Liver (tissue), 9 donors: Measurements from ENCODE around the gene MEGF10. TPM values are rescaled to one million over a fixed set of nuclear protein-coding genes. Genes with fewer than 3 reads are reported as not detected.

Experiments
- DNase-seq: peaks from one replicate; pipeline ENCODE4 v3.0.0-alpha.2; 2017; ENCODE audit warnings: low spot score
- H3K27ac ChIP-seq, 2 donors: one replicate each; pipeline ENCODE4 v1.7.0; 2013; ENCODE audit warnings: inconsistent platforms in 2 of 2, low read length in 2 of 2, control low read depth in 1 of 2, low read depth in 1 of 2, mild to moderate bottlenecking in 1 of 2
- H3K27me3 ChIP-seq, 4 donors: one replicate each; pipeline versions ENCODE4 v1.6.1 to v1.7.0; 2013; ENCODE audit warnings: low read length in 3 of 4, inconsistent platforms in 1 of 4, mild to moderate bottlenecking in 1 of 4, moderate library complexity in 1 of 4; ENCODE audit not compliant: control insufficient read depth in 4 of 4, insufficient read depth in 4 of 4
- H3K36me3 ChIP-seq, 4 donors: one replicate each; pipeline versions ENCODE4 v1.6.1 to v1.7.0; 2013; ENCODE audit warnings: low read length in 3 of 4, mild to moderate bottlenecking in 3 of 4, low read depth in 1 of 4, moderate library complexity in 1 of 4; ENCODE audit not compliant: control insufficient read depth in 4 of 4, insufficient read depth in 3 of 4
- H3K4me1 ChIP-seq, 4 donors: one replicate each; pipeline versions ENCODE4 v1.6.1 to v1.7.0; 2013; ENCODE audit warnings: low read length in 3 of 4, mild to moderate bottlenecking in 3 of 4, moderate library complexity in 1 of 4; ENCODE audit not compliant: control insufficient read depth in 4 of 4, insufficient read depth in 4 of 4
- H3K4me3 ChIP-seq, 3 donors: one replicate each; pipeline versions ENCODE4 v1.6.1 to v1.7.0; 2013; ENCODE audit warnings: low read length in 3 of 3, control low read depth in 1 of 3, low read depth in 1 of 3, mild to moderate bottlenecking in 1 of 3
- H3K9ac ChIP-seq, 2 donors: one replicate each; pipeline ENCODE4 v1.7.0; 2013; ENCODE audit warnings: low read length in 2 of 2, mild to moderate bottlenecking in 2 of 2, moderate library complexity in 2 of 2, control low read depth in 1 of 2, low read depth in 1 of 2
- H3K9me3 ChIP-seq, 4 donors: one replicate each; pipeline versions ENCODE4 v1.6.1 to v1.7.0; 2013; ENCODE audit warnings: low read length in 3 of 4; ENCODE audit not compliant: control insufficient read depth in 4 of 4
- EGR1 ChIP-seq, 2 donors: IDR thresholded peaks; 2 replicates each; pipeline ENCODE4 v1.6.1; 2016 to 2018; ENCODE audit warnings: antibody characterized with exemption in 2 of 2, low read depth in 2 of 2
- FOXA2 ChIP-seq: IDR thresholded peaks from 2 replicates; pipeline ENCODE4 v1.6.1; 2016; ENCODE audit warnings: antibody characterized with exemption
- GABPA ChIP-seq, 2 donors: IDR thresholded peaks in 1 of 2; conservative IDR thresholded peaks in 1 of 2; 2 replicates each; pipeline ENCODE4 v1.6.1; 2016; ENCODE audit warnings: antibody characterized with exemption in 2 of 2, mild to moderate bottlenecking in 1 of 2, moderate library complexity in 1 of 2
- HNF4G ChIP-seq: IDR thresholded peaks from 2 replicates; pipeline ENCODE4 v1.6.1; 2016; ENCODE audit warnings: antibody characterized with exemption
- JUND ChIP-seq, 2 donors: IDR thresholded peaks; 2 replicates each; pipeline ENCODE4 v1.6.1; 2016; ENCODE audit warnings: antibody characterized with exemption in 2 of 2
- NR2F2 ChIP-seq: IDR thresholded peaks from 2 replicates; pipeline ENCODE4 v1.6.1; 2016; ENCODE audit warnings: antibody characterized with exemption
- RAD21 ChIP-seq, 2 donors: IDR thresholded peaks; 2 replicates each; pipeline ENCODE4 v1.6.1; 2016; ENCODE audit warnings: antibody characterized with exemption in 2 of 2, mild to moderate bottlenecking in 2 of 2
- RXRA ChIP-seq, 2 donors: IDR thresholded peaks; 2 replicates each; pipeline ENCODE4 v1.6.1; 2017 to 2018; ENCODE audit warnings: antibody characterized with exemption in 2 of 2, mild to moderate bottlenecking in 1 of 2
- SP1 ChIP-seq: IDR thresholded peaks from 2 replicates; pipeline ENCODE4 v1.6.1; 2018; ENCODE audit warnings: antibody characterized with exemption, mild to moderate bottlenecking
- TAF1 ChIP-seq: conservative IDR thresholded peaks from 2 replicates; pipeline ENCODE4 v1.6.1; 2016; ENCODE audit warnings: antibody characterized with exemption, mild to moderate bottlenecking
- YY1 ChIP-seq: IDR thresholded peaks from 2 replicates; pipeline ENCODE4 v1.6.1; 2016; ENCODE audit warnings: antibody characterized with exemption, mild to moderate bottlenecking
- WGBS: extraction: QIAGEN DNeasy Blood & Tissue Kit; methylation state at CpG from one replicate; pipeline ENCODE4 v1.1.7; 2013; 5-methylcytosine and 5-hydroxymethylcytosine counted together
- polyA plus RNA-seq, 2 donors: library from polyadenylated mRNA; stranded (reverse) in 1 of 2; unstranded in 1 of 2; fragments of 200-250 nt in 1 of 2; fragments of >200 nt in 1 of 2; fragmentation: Nextera tagmentation in 1 of 2; extraction: Ambion mirVana in 1 of 2; gene quantifications; one replicate each; pipeline versions ENCODE4 v1.2.1 to v1.2.3, GENCODE V29; 2013 to 2015
- total RNA-seq, 2 donors: library from RNA; depleted of rRNA; stranded (reverse); fragments of >200 nt; gene quantifications; one replicate each; pipeline ENCODE4 v1.2.3, GENCODE V29; 2014
- TF ChIP-seq, protein P1 (sequence below): IDR thresholded peaks from 2 replicates; pipeline ENCODE4 v1.6.1; 2016; ENCODE audit warnings: antibody characterized with exemption
- TF ChIP-seq, protein P2 (sequence below): IDR thresholded peaks from 2 replicates; pipeline ENCODE4 v1.6.1; 2016; ENCODE audit warnings: antibody characterized with exemption, mild to moderate bottlenecking
- TF ChIP-seq, protein P3 (sequence below): IDR thresholded peaks from 2 replicates; pipeline ENCODE4 v1.6.1; 2016; ENCODE audit warnings: antibody characterized with exemption
- TF ChIP-seq, protein P4 (sequence below): fragments of 150-350 bp; IDR thresholded peaks from 2 replicates; pipeline ENCODE4 v1.5.1; 2017; ENCODE audit warnings: improper control_type of control experiment, low read depth, low read length; ENCODE audit not compliant: missing input control
- TF ChIP-seq, protein P5 (sequence below): IDR thresholded peaks from 2 replicates; pipeline ENCODE4 v1.6.1; 2016; ENCODE audit warnings: antibody characterized with exemption
- donor health status: healthy.
- donor health status: healthy.
- donor health status: healthy.
- donor health status: healthy.
- donor health status: healthy.

MEGF10 gene
- total and polyA plus RNA-seq, 4 donors: 0.05 to 1.0 (median 0.33) TPM; not detected in 1

DNA sequence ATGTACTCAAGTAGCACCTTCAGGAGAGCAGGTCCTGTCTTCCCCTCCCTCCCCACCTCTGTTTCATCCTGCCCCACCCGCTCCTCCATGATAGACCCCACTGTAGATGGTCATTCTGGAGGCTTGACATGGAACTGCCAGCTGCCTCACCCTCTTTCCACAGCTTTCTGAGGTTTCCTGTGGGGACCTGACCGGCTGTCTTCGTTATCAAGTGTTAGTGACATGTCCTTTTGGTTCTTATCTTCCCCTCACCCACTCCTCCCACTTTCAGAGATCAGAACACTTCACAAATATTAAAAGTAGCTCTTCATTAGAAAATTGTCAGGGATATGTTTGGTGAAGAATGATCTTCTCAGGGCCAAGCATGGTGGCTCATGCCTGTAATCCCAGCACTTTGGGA lies 52.7 kb downstream of the MEGF10 start:
- H3K27me3 ChIP-seq: peaks cover 0 to 3% (median 0%) of the 10 kb centered on the region in 4 donors
- H3K27ac ChIP-seq: no peak overlapping the region
- H3K36me3 ChIP-seq: no peaks in the 10 kb centered on the region
- no peak overlapping the region for H3K9ac ChIP-seq
- no peaks in the 10 kb centered on the region for H3K9me3 ChIP-seq
- DNase-seq: no peak
- WGBS: 92% methylated on average over 3 of the region's 3 CpGs
- no peaks in the 10 kb centered on the region for H3K4me1 ChIP-seq
- TF ChIP-seq, protein P1, sequence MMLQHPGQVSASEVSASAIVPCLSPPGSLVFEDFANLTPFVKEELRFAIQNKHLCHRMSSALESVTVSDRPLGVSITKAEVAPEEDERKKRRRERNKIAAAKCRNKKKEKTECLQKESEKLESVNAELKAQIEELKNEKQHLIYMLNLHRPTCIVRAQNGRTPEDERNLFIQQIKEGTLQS: no peak
- TF ChIP-seq, protein P2, sequence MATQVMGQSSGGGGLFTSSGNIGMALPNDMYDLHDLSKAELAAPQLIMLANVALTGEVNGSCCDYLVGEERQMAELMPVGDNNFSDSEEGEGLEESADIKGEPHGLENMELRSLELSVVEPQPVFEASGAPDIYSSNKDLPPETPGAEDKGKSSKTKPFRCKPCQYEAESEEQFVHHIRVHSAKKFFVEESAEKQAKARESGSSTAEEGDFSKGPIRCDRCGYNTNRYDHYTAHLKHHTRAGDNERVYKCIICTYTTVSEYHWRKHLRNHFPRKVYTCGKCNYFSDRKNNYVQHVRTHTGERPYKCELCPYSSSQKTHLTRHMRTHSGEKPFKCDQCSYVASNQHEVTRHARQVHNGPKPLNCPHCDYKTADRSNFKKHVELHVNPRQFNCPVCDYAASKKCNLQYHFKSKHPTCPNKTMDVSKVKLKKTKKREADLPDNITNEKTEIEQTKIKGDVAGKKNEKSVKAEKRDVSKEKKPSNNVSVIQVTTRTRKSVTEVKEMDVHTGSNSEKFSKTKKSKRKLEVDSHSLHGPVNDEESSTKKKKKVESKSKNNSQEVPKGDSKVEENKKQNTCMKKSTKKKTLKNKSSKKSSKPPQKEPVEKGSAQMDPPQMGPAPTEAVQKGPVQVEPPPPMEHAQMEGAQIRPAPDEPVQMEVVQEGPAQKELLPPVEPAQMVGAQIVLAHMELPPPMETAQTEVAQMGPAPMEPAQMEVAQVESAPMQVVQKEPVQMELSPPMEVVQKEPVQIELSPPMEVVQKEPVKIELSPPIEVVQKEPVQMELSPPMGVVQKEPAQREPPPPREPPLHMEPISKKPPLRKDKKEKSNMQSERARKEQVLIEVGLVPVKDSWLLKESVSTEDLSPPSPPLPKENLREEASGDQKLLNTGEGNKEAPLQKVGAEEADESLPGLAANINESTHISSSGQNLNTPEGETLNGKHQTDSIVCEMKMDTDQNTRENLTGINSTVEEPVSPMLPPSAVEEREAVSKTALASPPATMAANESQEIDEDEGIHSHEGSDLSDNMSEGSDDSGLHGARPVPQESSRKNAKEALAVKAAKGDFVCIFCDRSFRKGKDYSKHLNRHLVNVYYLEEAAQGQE: no peak
- TF ChIP-seq, protein P3, sequence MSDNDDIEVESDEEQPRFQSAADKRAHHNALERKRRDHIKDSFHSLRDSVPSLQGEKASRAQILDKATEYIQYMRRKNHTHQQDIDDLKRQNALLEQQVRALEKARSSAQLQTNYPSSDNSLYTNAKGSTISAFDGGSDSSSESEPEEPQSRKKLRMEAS: no peak
- TF ChIP-seq RXRA (IDR thresholded peaks at IDR 0.05): no peak
- no peak for TF ChIP-seq JUND (IDR thresholded peaks at IDR 0.05)
- no peak for TF ChIP-seq GABPA (IDR thresholded peaks at IDR 0.05 in 1 of 2, conservative IDR thresholded peaks at IDR 0.05 in 1 of 2)
- no peak for TF ChIP-seq YY1
- TF ChIP-seq, protein P4, sequence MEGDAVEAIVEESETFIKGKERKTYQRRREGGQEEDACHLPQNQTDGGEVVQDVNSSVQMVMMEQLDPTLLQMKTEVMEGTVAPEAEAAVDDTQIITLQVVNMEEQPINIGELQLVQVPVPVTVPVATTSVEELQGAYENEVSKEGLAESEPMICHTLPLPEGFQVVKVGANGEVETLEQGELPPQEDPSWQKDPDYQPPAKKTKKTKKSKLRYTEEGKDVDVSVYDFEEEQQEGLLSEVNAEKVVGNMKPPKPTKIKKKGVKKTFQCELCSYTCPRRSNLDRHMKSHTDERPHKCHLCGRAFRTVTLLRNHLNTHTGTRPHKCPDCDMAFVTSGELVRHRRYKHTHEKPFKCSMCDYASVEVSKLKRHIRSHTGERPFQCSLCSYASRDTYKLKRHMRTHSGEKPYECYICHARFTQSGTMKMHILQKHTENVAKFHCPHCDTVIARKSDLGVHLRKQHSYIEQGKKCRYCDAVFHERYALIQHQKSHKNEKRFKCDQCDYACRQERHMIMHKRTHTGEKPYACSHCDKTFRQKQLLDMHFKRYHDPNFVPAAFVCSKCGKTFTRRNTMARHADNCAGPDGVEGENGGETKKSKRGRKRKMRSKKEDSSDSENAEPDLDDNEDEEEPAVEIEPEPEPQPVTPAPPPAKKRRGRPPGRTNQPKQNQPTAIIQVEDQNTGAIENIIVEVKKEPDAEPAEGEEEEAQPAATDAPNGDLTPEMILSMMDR: no peak
- TF ChIP-seq NR2F2: no peak
- TF ChIP-seq SP1: no peak
- TF ChIP-seq HNF4G: no peak
- H3K4me3 ChIP-seq: no peak overlapping the region

DNA sequence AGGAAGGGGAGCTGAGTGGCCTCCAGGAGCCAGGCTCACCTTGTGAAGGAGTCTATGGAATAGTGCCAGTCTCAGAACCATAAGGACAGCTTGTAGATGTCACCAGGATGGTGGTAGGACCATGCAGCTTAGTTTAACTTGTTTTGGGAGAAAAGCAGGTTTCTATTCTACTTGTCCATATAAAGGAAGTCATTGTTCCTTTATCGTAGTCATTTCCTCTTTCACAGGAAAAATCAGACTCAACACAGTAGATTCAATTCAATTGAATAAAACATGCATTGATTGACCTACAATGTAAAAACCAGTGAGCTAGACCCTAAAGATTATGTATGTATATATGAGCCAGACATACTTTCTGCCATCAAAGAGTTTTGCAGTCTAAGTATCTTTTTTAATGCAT lies 53.3 kb downstream of the MEGF10 start:
- peaks cover 0 to 3% (median 0%) of the 10 kb centered on the region in 4 donors for H3K27me3 ChIP-seq
- 67% methylated on average over 1 of the region's 1 CpG for WGBS
- no peak for DNase-seq
- H3K4me3 ChIP-seq: no peak overlapping the region
- H3K9me3 ChIP-seq: no peaks in the 10 kb centered on the region
- TF ChIP-seq, protein P2: no peak
- TF ChIP-seq, protein P5, sequence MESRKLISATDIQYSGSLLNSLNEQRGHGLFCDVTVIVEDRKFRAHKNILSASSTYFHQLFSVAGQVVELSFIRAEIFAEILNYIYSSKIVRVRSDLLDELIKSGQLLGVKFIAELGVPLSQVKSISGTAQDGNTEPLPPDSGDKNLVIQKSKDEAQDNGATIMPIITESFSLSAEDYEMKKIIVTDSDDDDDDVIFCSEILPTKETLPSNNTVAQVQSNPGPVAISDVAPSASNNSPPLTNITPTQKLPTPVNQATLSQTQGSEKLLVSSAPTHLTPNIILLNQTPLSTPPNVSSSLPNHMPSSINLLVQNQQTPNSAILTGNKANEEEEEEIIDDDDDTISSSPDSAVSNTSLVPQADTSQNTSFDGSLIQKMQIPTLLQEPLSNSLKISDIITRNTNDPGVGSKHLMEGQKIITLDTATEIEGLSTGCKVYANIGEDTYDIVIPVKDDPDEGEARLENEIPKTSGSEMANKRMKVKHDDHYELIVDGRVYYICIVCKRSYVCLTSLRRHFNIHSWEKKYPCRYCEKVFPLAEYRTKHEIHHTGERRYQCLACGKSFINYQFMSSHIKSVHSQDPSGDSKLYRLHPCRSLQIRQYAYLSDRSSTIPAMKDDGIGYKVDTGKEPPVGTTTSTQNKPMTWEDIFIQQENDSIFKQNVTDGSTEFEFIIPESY: no peak
- TF ChIP-seq TAF1 (no peak), RXRA (IDR thresholded peaks at IDR 0.05) (no peak), HNF4G (no peak), JUND (IDR thresholded peaks at IDR 0.05) (no peak), SP1 (no peak), FOXA2 (no peak), RAD21 (IDR thresholded peaks at IDR 0.05) (no peak), EGR1 (IDR thresholded peaks at IDR 0.05; ENCODE audit: low read depth in 2 of 2) (no peak), YY1 (no peak)
- TF ChIP-seq, protein P1: no peak
- H3K4me1 ChIP-seq: no peaks in the 10 kb centered on the region
- no peak overlapping the region for H3K9ac ChIP-seq
- H3K27ac ChIP-seq: no peak overlapping the region
- no peaks in the 10 kb centered on the region for H3K36me3 ChIP-seq
